CD4-positive, CD25-positive, alpha-beta regulatory T cell (primary cell): ENCODE data around the gene TNFRSF8. TPM values are rescaled to one million over a fixed set of nuclear protein-coding genes. Genes with fewer than 3 reads are reported as not detected.

ENCODE experiments used
- ATAC-seq, 2 donors: fragments of 150-1000 bp; cut with Tn5 transposase; one replicate each; pipeline ENCODE4 v1.10.0; 2021; ENCODE audit warnings: low read depth in 2 of 2, moderate number of reproducible peaks in 2 of 2, moderate library complexity in 1 of 2
- DNase-seq, 3 donors: peaks; one replicate each; pipeline versions ENCODE4 v3.0.0 to v3.0.0-alpha.2; 2012 to 2022; ENCODE audit warnings: mixed read lengths in 1 of 3
- H3K27ac ChIP-seq: one replicate; pipeline ENCODE4 v1.7.0; 2013; ENCODE audit warnings: mild to moderate bottlenecking, low read length; ENCODE audit not compliant: insufficient read depth, poor library complexity, severe bottlenecking
- H3K27me3 ChIP-seq: one replicate; pipeline ENCODE4 v1.7.0; 2013; ENCODE audit warnings: low read length; ENCODE audit not compliant: control insufficient read depth, insufficient read depth
- H3K36me3 ChIP-seq: one replicate; pipeline ENCODE4 v1.7.0; 2013; ENCODE audit warnings: mild to moderate bottlenecking, low read length, moderate library complexity; ENCODE audit not compliant: control insufficient read depth, insufficient read depth
- H3K4me1 ChIP-seq: 2 replicates; pipeline ENCODE4 v1.7.0; 2013; ENCODE audit warnings: mild to moderate bottlenecking, low read length; ENCODE audit not compliant: insufficient read depth, control insufficient read depth, poor library complexity, severe bottlenecking
- H3K4me3 ChIP-seq: one replicate; pipeline ENCODE4 v1.7.0; 2013; ENCODE audit warnings: low read depth, mild to moderate bottlenecking, low read length, moderate library complexity
- H3K9me3 ChIP-seq, 2 experiments: 1 replicate in 1 of 2; 2 replicates in 1 of 2; pipeline ENCODE4 v1.7.0; 2013; ENCODE audit warnings: low read length in 2 of 2, mild to moderate bottlenecking in 1 of 2, moderate library complexity in 1 of 2; ENCODE audit not compliant: control insufficient read depth in 2 of 2
- H3K27ac Mint-ChIP-seq, 3 donors: one replicate each; pipeline ENCODE4 v1.8.0; 2020 to 2022; ENCODE audit warnings: mild to moderate bottlenecking in 3 of 3, mixed read lengths in 3 of 3, moderate library complexity in 2 of 3
- H3K27me3 Mint-ChIP-seq: one replicate; pipeline ENCODE4 v1.8.0; 2022; ENCODE audit warnings: mild to moderate bottlenecking, mixed read lengths
- H3K36me3 Mint-ChIP-seq: one replicate; pipeline ENCODE4 v1.8.0; 2020; ENCODE audit warnings: mixed read lengths
- H3K4me1 Mint-ChIP-seq, 4 donors: one replicate each; pipeline ENCODE4 v1.8.0; 2020 to 2022; ENCODE audit warnings: mixed read lengths in 4 of 4, mild to moderate bottlenecking in 1 of 4
- H3K4me3 Mint-ChIP-seq, 4 donors: one replicate each; pipeline ENCODE4 v1.8.0; 2020 to 2022; ENCODE audit warnings: mild to moderate bottlenecking in 4 of 4, mixed read lengths in 4 of 4, moderate library complexity in 3 of 4
- H3K9me3 Mint-ChIP-seq, 7 donors: one replicate each; pipeline ENCODE4 v1.8.0; 2020 to 2022; ENCODE audit warnings: mixed read lengths in 7 of 7, mild to moderate bottlenecking in 3 of 7, moderate library complexity in 2 of 7
- polyA plus RNA-seq, 4 donors: library from polyadenylated mRNA; unstranded; fragments of 300-500 nt; fragmentation: Illumina TruSeq; gene quantifications; one replicate each; pipeline ENCODE4 v1.2.3, GENCODE V29; 2021
- total RNA-seq: library from RNA; stranded (reverse); gene quantifications from one replicate; pipeline ENCODE4 v1.2.3, GENCODE V29; 2022

Gene TNFRSF8
- total and polyA plus RNA-seq, 5 donors from 2014 or later = 1.1 to 3.2 (median 1.6) TPM

- H3K4me3 ChIP-seq = peak overlapping the region; percentile 66
- no peaks in the 10 kb centered on the region for H3K36me3 ChIP-seq
- Mint-ChIP-seq H3K4me1 (peaks cover 25 to 94% (median 63%) of the 10 kb centered on the region in 4 donors), H3K36me3 (peaks cover 15% of the 10 kb centered on the region), H3K9me3 (peaks cover 0 to 3% (median 0%) of the 10 kb centered on the region in 7 donors), H3K27ac (peak overlapping the region; percentile 96 to 98 (median 98)), H3K27me3 (no peaks in the 10 kb centered on the region), H3K4me3 (peak overlapping the region; percentile 85 to 92 (median 88))
- peak; percentile 52 to 55 for ATAC-seq
- peaks cover 76% of the 10 kb centered on the region for H3K4me1 ChIP-seq
- no peaks in the 10 kb centered on the region for H3K27me3 ChIP-seq
- DNase-seq = peak in 1 of 3 donors; percentile 93
- no peaks in the 10 kb centered on the region for H3K9me3 ChIP-seq
- H3K27ac ChIP-seq = peak overlapping the region; percentile 91
Measured at GRCh38 chr1:12157366-12158231, 94.5 kb downstream of the TNFRSF8 start.

GRCh38 chr1:12158357-12159092, 95.4 kb downstream of the TNFRSF8 start:
- H3K4me1 Mint-ChIP-seq = peaks cover 24 to 94% (median 63%) of the 10 kb centered on the region in 4 donors
- peak; percentile 30 to 31 for ATAC-seq

GRCh38 chr1:12159816-12160215, 96.7 kb downstream of the TNFRSF8 start:
- Mint-ChIP-seq H3K27ac (peak overlapping the region; percentile 72 to 94 (median 94)), H3K36me3 (peaks cover 15% of the 10 kb centered on the region), H3K9me3 (peaks cover 0 to 3% (median 0%) of the 10 kb centered on the region in 7 donors), H3K27me3 (no peaks in the 10 kb centered on the region), H3K4me1 (peaks cover 22 to 97% (median 63%) of the 10 kb centered on the region in 4 donors), H3K4me3 (peak overlapping the region in 3 of 4 donors; percentile 55 to 86 (median 76))
- Histone ChIP-seq H3K36me3 (no peaks in the 10 kb centered on the region), H3K9me3 (no peaks in the 10 kb centered on the region), H3K4me1 (peaks cover 82% of the 10 kb centered on the region), H3K4me3 (no peak overlapping the region), H3K27ac (peak overlapping the region; percentile 91), H3K27me3 (no peaks in the 10 kb centered on the region)
- ATAC-seq = peak; percentile 29 to 32
- DNase-seq = peak; percentile 59 to 82 (median 60)

More at GRCh38 chr1:12158357-12159092, 95.4 kb downstream of the TNFRSF8 start:
- H3K27me3 Mint-ChIP-seq = no peaks in the 10 kb centered on the region
- H3K9me3 Mint-ChIP-seq = peaks cover 0 to 3% (median 0%) of the 10 kb centered on the region in 7 donors
- Histone ChIP-seq H3K36me3 (no peaks in the 10 kb centered on the region), H3K27me3 (no peaks in the 10 kb centered on the region), H3K4me3 (peak overlapping the region; percentile 66), H3K4me1 (peaks cover 76% of the 10 kb centered on the region), H3K27ac (peak overlapping the region; percentile 91), H3K9me3 (no peaks in the 10 kb centered on the region)
- peak overlapping the region; percentile 85 to 92 (median 88) for H3K4me3 Mint-ChIP-seq
- H3K27ac Mint-ChIP-seq = peak overlapping the region; percentile 96 to 98 (median 98)
- H3K36me3 Mint-ChIP-seq = peaks cover 15% of the 10 kb centered on the region
- peak in 1 of 3 donors; percentile 94 for DNase-seq

GRCh38 chr1:12161324-12161661, 98.2 kb downstream of the TNFRSF8 start:
- ATAC-seq = no peak
- H3K4me1 Mint-ChIP-seq = peaks cover 27 to 96% (median 59%) of the 10 kb centered on the region in 4 donors

GRCh38 chr1:12161662-12162458, 98.8 kb downstream of the TNFRSF8 start:
- Histone ChIP-seq H3K27ac (peak overlapping the region; percentile 91), H3K4me3 (peak overlapping the region; percentile 53), H3K4me1 (peaks cover 94% of the 10 kb centered on the region), H3K27me3 (no peaks in the 10 kb centered on the region), H3K36me3 (no peaks in the 10 kb centered on the region), H3K9me3 (no peaks in the 10 kb centered on the region)
- DNase-seq (peak; percentile 63 to 95 (median 70)), ATAC-seq (peak; percentile 74 to 78)
- peak overlapping the region; percentile 94 to 97 (median 96) for H3K27ac Mint-ChIP-seq
- peaks cover 27 to 96% (median 57%) of the 10 kb centered on the region in 4 donors for H3K4me1 Mint-ChIP-seq
- peaks cover 0 to 3% (median 0%) of the 10 kb centered on the region in 7 donors for H3K9me3 Mint-ChIP-seq
- H3K36me3 Mint-ChIP-seq = peaks cover 7% of the 10 kb centered on the region
- H3K4me3 Mint-ChIP-seq = peak overlapping the region; percentile 74 to 88 (median 84)
- no peaks in the 10 kb centered on the region for H3K27me3 Mint-ChIP-seq

More at GRCh38 chr1:12161324-12161661, 98.2 kb downstream of the TNFRSF8 start:
- H3K36me3 ChIP-seq = no peaks in the 10 kb centered on the region
- Mint-ChIP-seq H3K9me3 (peaks cover 0 to 3% (median 0%) of the 10 kb centered on the region in 7 donors), H3K4me3 (peak overlapping the region; percentile 74 to 88 (median 84)), H3K27ac (peak overlapping the region; percentile 94 to 97 (median 96)), H3K36me3 (peaks cover 9% of the 10 kb centered on the region), H3K27me3 (no peaks in the 10 kb centered on the region)
- no peaks in the 10 kb centered on the region for H3K9me3 ChIP-seq
- peak overlapping the region; percentile 19 for H3K4me3 ChIP-seq
- H3K4me1 ChIP-seq = peaks cover 95% of the 10 kb centered on the region
- no peaks in the 10 kb centered on the region for H3K27me3 ChIP-seq
- peak overlapping the region; percentile 91 for H3K27ac ChIP-seq
- DNase-seq = no peak

- Histone ChIP-seq H3K4me3 (peak overlapping the region; percentile 53), H3K27me3 (no peaks in the 10 kb centered on the region), H3K9me3 (no peaks in the 10 kb centered on the region), H3K4me1 (peaks cover 87% of the 10 kb centered on the region), H3K27ac (peak overlapping the region; percentile 91), H3K36me3 (no peaks in the 10 kb centered on the region)
- Mint-ChIP-seq H3K27me3 (no peaks in the 10 kb centered on the region), H3K4me1 (peaks cover 19 to 90% (median 53%) of the 10 kb centered on the region in 4 donors), H3K4me3 (peak overlapping the region; percentile 40 to 88 (median 84)), H3K27ac (peak overlapping the region; percentile 94 to 97 (median 96)), H3K9me3 (peaks cover 0 to 3% (median 0%) of the 10 kb centered on the region in 7 donors), H3K36me3 (peaks cover 4% of the 10 kb centered on the region)
- DNase-seq (no peak), ATAC-seq (no peak)
Measured at GRCh38 chr1:12162459-12163137, 99.5 kb downstream of the TNFRSF8 start.
